Activated naive CD8-positive, alpha-beta T cell treated with anti-CD3 and anti-CD28 coated beads for 36 hours (primary cell): ENCODE results near the gene TMEM106B. TPM values are rescaled to one million over a fixed set of nuclear protein-coding genes. Genes with fewer than 3 reads are reported as not detected.

ENCODE experiments used
- DNase-seq: peaks from one replicate; pipeline ENCODE4 v3.0.0; 2021
- H3K27ac Mint-ChIP-seq: one replicate; pipeline ENCODE4 v1.8.0; 2022; ENCODE audit warnings: mild to moderate bottlenecking, moderate library complexity, mixed read lengths
- H3K27me3 Mint-ChIP-seq: one replicate; pipeline ENCODE4 v1.8.0; 2022; ENCODE audit warnings: mild to moderate bottlenecking, mixed read lengths
- H3K36me3 Mint-ChIP-seq: one replicate; pipeline ENCODE4 v1.8.0; 2021; ENCODE audit warnings: mild to moderate bottlenecking, mixed read lengths
- H3K4me1 Mint-ChIP-seq: one replicate; pipeline ENCODE4 v1.8.0; 2021; ENCODE audit warnings: mixed read lengths
- H3K4me3 Mint-ChIP-seq: one replicate; pipeline ENCODE4 v1.8.0; 2022; ENCODE audit warnings: mild to moderate bottlenecking, moderate library complexity, mixed read lengths
- H3K9me3 Mint-ChIP-seq: one replicate; pipeline ENCODE4 v1.8.0; 2022; ENCODE audit warnings: mixed read lengths
- total RNA-seq, 2 experiments: library from RNA; stranded (reverse); gene quantifications; one replicate each; pipeline ENCODE4 v1.2.3, GENCODE V29; 2021

TMEM106B gene
- total RNA-seq, 2 experiments from 2014 or later, result 27.7 to 28.8 TPM

- H3K4me3 Mint-ChIP-seq, result no peak overlapping the region
- no peaks in the 10 kb centered on the region for H3K27me3 Mint-ChIP-seq
- no peak overlapping the region for H3K27ac Mint-ChIP-seq
Measured at GRCh38 chr7:12249706-12250105, 38.6 kb downstream of the TMEM106B start.

DNA sequence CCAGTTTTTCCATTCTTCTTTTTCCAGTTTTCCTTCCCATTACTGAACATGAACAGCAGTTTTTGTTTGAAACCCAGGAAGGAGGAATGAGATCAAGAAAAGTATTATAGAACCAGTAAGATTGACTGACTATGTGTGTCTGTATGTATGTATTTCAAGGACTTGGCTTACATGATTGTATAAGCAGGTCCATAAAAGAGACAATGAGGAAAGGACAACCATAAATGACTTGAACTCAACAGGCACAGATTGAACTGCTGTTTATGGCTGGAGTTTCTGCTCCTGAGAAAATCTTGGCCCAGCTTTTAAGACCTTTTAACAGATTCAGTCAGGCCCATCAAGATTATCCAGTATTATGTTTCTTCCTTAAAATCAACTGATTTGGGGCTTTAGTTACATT, 39.1 kb downstream of the TMEM106B start:
- H3K9me3 Mint-ChIP-seq, result peaks cover 29% of the 10 kb centered on the region
- no peaks in the 10 kb centered on the region for H3K4me1 Mint-ChIP-seq
- H3K27me3 Mint-ChIP-seq, result no peaks in the 10 kb centered on the region
- H3K4me3 Mint-ChIP-seq, result no peak overlapping the region
- DNase-seq, result no peak
- H3K36me3 Mint-ChIP-seq, result peaks cover 17% of the 10 kb centered on the region
- H3K27ac Mint-ChIP-seq, result no peak overlapping the region

More at GRCh38 chr7:12249706-12250105, 38.6 kb downstream of the TMEM106B start:
- H3K4me1 Mint-ChIP-seq, result no peaks in the 10 kb centered on the region
- H3K9me3 Mint-ChIP-seq, result peaks cover 27% of the 10 kb centered on the region
- DNase-seq, result no peak
- peaks cover 17% of the 10 kb centered on the region for H3K36me3 Mint-ChIP-seq

GRCh38 chr7:12256090-12256489, 45.0 kb downstream of the TMEM106B start:
- DNase-seq, result no peak
- peaks cover 10% of the 10 kb centered on the region for H3K4me1 Mint-ChIP-seq
- no peak overlapping the region for H3K27ac Mint-ChIP-seq
- peaks cover 17% of the 10 kb centered on the region for H3K36me3 Mint-ChIP-seq
- H3K4me3 Mint-ChIP-seq, result no peak overlapping the region
- H3K27me3 Mint-ChIP-seq, result no peaks in the 10 kb centered on the region
- H3K9me3 Mint-ChIP-seq, result peaks cover 27% of the 10 kb centered on the region

- DNase-seq, result peak; percentile 31
- Mint-ChIP-seq H3K27ac (no peak overlapping the region), H3K36me3 (peaks cover 5% of the 10 kb centered on the region), H3K4me1 (peaks cover 10% of the 10 kb centered on the region), H3K27me3 (no peaks in the 10 kb centered on the region), H3K4me3 (no peak overlapping the region), H3K9me3 (peaks cover 15% of the 10 kb centered on the region)
Measured at GRCh38 chr7:12257582-12257981, 46.5 kb downstream of the TMEM106B start.

- Mint-ChIP-seq H3K4me1 (peaks cover 10% of the 10 kb centered on the region), H3K27ac (no peak overlapping the region), H3K27me3 (no peaks in the 10 kb centered on the region), H3K36me3 (peaks cover 4% of the 10 kb centered on the region), H3K9me3 (peaks cover 10% of the 10 kb centered on the region), H3K4me3 (no peak overlapping the region)
- no peak for DNase-seq
Measured at GRCh38 chr7:12258074-12258473, 47.0 kb downstream of the TMEM106B start.

DNA sequence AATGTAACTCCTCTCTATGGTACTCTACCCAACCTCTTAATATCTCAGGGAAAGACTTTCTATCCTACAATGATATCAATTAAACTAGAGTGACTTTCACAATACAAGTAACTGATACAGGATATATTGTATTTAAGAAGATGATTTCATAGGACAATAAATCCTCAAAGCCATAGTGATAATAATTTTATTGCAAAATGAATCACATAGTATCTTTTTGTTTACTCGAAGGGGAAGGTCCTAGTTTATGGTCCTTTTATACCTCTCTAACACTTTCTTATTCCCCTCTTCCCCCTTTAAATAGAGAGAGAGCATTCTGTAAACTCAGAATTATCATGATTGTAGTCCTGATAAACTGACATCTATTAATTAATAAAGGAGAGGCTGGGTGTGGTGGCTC, 56.4 kb downstream of the TMEM106B start:
- no peak for DNase-seq
- Mint-ChIP-seq H3K27me3 (no peaks in the 10 kb centered on the region), H3K4me1 (peaks cover 2% of the 10 kb centered on the region), H3K27ac (no peak overlapping the region), H3K9me3 (no peaks in the 10 kb centered on the region), H3K36me3 (no peaks in the 10 kb centered on the region), H3K4me3 (no peak overlapping the region)

GRCh38 chr7:12269100-12269895, 58.2 kb downstream of the TMEM106B start:
- H3K27ac Mint-ChIP-seq, result no peak overlapping the region
- H3K4me1 Mint-ChIP-seq, result peaks cover 2% of the 10 kb centered on the region
- no peaks in the 10 kb centered on the region for H3K27me3 Mint-ChIP-seq
- H3K4me3 Mint-ChIP-seq, result no peak overlapping the region
- no peaks in the 10 kb centered on the region for H3K36me3 Mint-ChIP-seq
- no peak for DNase-seq
- H3K9me3 Mint-ChIP-seq, result no peaks in the 10 kb centered on the region

DNA sequence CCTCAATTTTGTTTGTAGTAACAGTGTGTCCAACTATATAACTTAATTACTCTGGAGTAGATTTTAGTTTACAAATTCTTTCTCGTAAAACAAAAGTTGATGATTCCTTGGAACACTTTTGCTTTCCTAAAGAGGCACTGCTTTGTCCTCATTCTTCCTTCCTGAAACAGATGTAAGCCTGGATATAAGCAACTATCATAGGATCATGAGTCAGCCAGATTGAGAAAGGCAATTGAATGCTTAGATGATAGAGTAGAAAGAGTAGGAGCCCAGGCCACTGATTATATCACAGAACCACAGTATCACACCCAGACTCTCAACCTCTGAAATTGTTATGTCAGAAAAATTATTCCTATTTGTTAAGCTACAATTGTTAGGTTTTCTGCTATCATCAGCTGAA, 69.9 kb downstream of the TMEM106B start:
- H3K27ac Mint-ChIP-seq, result no peak overlapping the region
- peaks cover 6% of the 10 kb centered on the region for H3K27me3 Mint-ChIP-seq
- DNase-seq, result no peak
- H3K4me3 Mint-ChIP-seq, result no peak overlapping the region
- peaks cover 13% of the 10 kb centered on the region for H3K9me3 Mint-ChIP-seq
- H3K36me3 Mint-ChIP-seq, result peaks cover 11% of the 10 kb centered on the region
- H3K4me1 Mint-ChIP-seq, result peaks cover 2% of the 10 kb centered on the region

DNA sequence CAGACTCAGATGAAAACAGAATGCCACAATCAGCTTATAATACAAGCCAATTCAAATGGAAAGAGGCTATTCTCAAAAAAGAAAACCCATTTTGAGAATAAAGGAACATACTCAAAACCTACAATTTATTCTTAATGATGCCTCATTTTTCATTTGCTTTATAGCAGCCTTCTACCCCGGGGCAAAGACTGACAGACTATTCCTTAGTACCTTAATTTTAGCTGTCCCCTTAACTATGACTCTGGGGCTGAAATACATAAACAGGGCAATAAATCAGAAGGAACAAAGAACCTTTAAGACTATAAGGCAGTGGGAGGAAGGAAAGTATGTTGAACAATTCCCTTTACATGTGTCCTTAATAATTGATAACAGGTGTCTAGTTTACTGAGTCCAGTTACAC, 76.8 kb downstream of the TMEM106B start:
- no peak overlapping the region for H3K4me3 Mint-ChIP-seq
- H3K27ac Mint-ChIP-seq, result no peak overlapping the region

GRCh38 chr7:12289996-12290395, 78.9 kb downstream of the TMEM106B start:
- Mint-ChIP-seq H3K27ac (no peak overlapping the region), H3K4me3 (no peak overlapping the region)

More for the DNA sequence above, 76.8 kb downstream of the TMEM106B start:
- Mint-ChIP-seq H3K4me1 (no peaks in the 10 kb centered on the region), H3K27me3 (peaks cover 3% of the 10 kb centered on the region), H3K9me3 (peaks cover 13% of the 10 kb centered on the region), H3K36me3 (no peaks in the 10 kb centered on the region)
- no peak for DNase-seq

GRCh38 chr7:12290761-12291160, 79.7 kb downstream of the TMEM106B start:
- Mint-ChIP-seq H3K9me3 (peaks cover 13% of the 10 kb centered on the region), H3K27me3 (no peaks in the 10 kb centered on the region), H3K27ac (no peak overlapping the region), H3K36me3 (no peaks in the 10 kb centered on the region), H3K4me3 (no peak overlapping the region), H3K4me1 (no peaks in the 10 kb centered on the region)
- DNase-seq, result no peak

More at GRCh38 chr7:12289996-12290395, 78.9 kb downstream of the TMEM106B start:
- Mint-ChIP-seq H3K4me1 (no peaks in the 10 kb centered on the region), H3K9me3 (peaks cover 13% of the 10 kb centered on the region), H3K27me3 (no peaks in the 10 kb centered on the region), H3K36me3 (no peaks in the 10 kb centered on the region)
- no peak for DNase-seq

- Mint-ChIP-seq H3K4me1 (no peaks in the 10 kb centered on the region), H3K27ac (no peak overlapping the region), H3K4me3 (no peak overlapping the region), H3K36me3 (no peaks in the 10 kb centered on the region), H3K27me3 (no peaks in the 10 kb centered on the region), H3K9me3 (peaks cover 13% of the 10 kb centered on the region)
- no peak for DNase-seq
Measured at GRCh38 chr7:12291870-12292269, 80.8 kb downstream of the TMEM106B start.

Other genes with a start within 250 kb of the TMEM106B start
- gene VWDE, start 192.6 kb downstream of the TMEM106B start, total RNA-seq, result 1 to 10 TPM in 1 of 2 experiments, under 1 TPM in 1; 0.98 to 1.5 TPM